Measurements from ENCODE around the gene THAP5.
A peak's percentile ranks its signal among the peaks of the same experiment; 100 is the strongest.
"Not testable (repeated sequence)": the region's sequence is repeated elsewhere in the genome, so short reads cannot be mapped to it uniquely, and the experiment has no call there.

THAP5 gene

DNA sequence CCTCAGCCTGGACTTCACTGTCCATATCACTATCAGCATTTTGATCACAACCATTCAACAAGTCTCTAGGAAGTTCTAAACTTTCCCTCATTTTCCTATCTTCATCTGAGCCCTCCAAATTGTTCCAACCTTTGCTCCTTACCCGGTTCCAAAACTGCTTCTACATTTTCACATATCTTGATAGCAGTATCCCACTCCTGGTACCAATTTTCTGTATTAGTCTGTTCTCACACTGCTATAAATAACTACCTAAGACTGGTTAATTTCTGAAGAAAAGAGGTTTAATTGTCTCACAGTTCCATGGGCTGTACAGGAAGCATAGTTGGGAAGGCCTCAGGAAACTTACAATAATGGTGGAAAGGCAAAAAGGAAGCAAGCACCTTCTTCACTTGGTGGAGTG lies 11.9 kb downstream of the THAP5 start:
- Histone ChIP-seq H3K36me3 (ENCODE audit: control insufficient read depth in 4 of 4, insufficient read depth in 4 of 4, low read length in 3 of 4) (peaks cover 0 to 5% (median 3%) of the 10 kb centered on the region in 4 experiments), H3K4me3 (ENCODE audit: control insufficient read depth in 1 of 7, extremely low read depth in 1 of 7, insufficient read depth in 4 of 7, low read depth in 2 of 7, low read length in 6 of 7) (no peak overlapping the region), H3K27ac (ENCODE audit: insufficient read depth in 1 of 2, low read depth in 1 of 2, low read length in 2 of 2, poor library complexity in 1 of 2, severe bottlenecking in 2 of 2) (no peak overlapping the region), H3K27me3 (replicated peaks in 2 of 5; ENCODE audit: control insufficient read depth in 4 of 5, insufficient read depth in 5 of 5, low read length in 4 of 5) (no peaks in the 10 kb centered on the region), H3K9me3 (ENCODE audit: control extremely low read depth in 1 of 5, control insufficient read depth in 4 of 5, insufficient read depth in 2 of 5, low read depth in 1 of 5, low read length in 4 of 5) (peaks cover 3 to 30% (median 15%) of the 10 kb centered on the region in 5 experiments), H3K4me1 (ENCODE audit: control extremely low read depth in 1 of 4, control insufficient read depth in 4 of 4, insufficient read depth in 4 of 4, low read length in 3 of 4) (no peaks in the 10 kb centered on the region)
- ChIA-PET CTCF (no interaction called here), POLR2A (no interaction called here)
- DNase-seq: no peak
- WGBS (ENCODE audit: insufficient coverage): no CpG with 5 or more reads among the region's 1 CpG

DNA sequence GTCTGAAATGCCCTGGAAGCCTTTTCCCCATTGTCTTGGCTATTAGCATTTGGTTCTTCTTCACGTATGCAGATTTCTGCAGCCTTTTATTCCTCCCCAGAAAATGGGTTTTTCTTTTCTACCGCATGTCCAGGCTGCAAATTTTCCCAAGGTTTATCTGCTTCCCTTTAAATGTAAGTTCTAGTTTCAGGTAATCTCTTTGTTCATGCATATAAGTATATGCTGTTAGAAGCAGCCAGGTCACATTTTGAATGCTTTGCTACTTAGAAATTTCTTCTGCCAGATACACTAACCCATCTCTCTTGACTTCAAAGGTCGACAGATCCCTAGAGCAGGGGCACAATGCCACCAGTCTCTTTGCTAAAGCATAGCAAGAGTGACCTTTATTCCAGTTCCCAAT lies 12.3 kb downstream of the THAP5 start:
- Histone ChIP-seq H3K27ac (ENCODE audit: insufficient read depth in 1 of 2, low read depth in 1 of 2, low read length in 2 of 2, poor library complexity in 1 of 2, severe bottlenecking in 2 of 2) (no peak overlapping the region), H3K36me3 (ENCODE audit: control insufficient read depth in 4 of 4, insufficient read depth in 4 of 4, low read length in 3 of 4) (peaks cover 0 to 5% (median 3%) of the 10 kb centered on the region in 4 experiments), H3K4me1 (ENCODE audit: control extremely low read depth in 1 of 4, control insufficient read depth in 4 of 4, insufficient read depth in 4 of 4, low read length in 3 of 4) (no peaks in the 10 kb centered on the region), H3K4me3 (ENCODE audit: control insufficient read depth in 1 of 7, extremely low read depth in 1 of 7, insufficient read depth in 4 of 7, low read depth in 2 of 7, low read length in 6 of 7) (no peak overlapping the region), H3K9me3 (ENCODE audit: control extremely low read depth in 1 of 5, control insufficient read depth in 4 of 5, insufficient read depth in 2 of 5, low read depth in 1 of 5, low read length in 4 of 5) (peaks cover 3 to 30% (median 15%) of the 10 kb centered on the region in 5 experiments), H3K27me3 (replicated peaks in 2 of 5; ENCODE audit: control insufficient read depth in 4 of 5, insufficient read depth in 5 of 5, low read length in 4 of 5) (no peaks in the 10 kb centered on the region)
- no peak for DNase-seq
- 93% methylated on average over 3 of the region's 3 CpGs for WGBS (ENCODE audit: insufficient coverage)
- ChIA-PET POLR2A (no interaction called here), CTCF (interaction anchor here (1.0 kb wide), 1 partner anchor 14 kb away, joined by 3 read pairs; no protein-coding TSS in a partner anchor)

DNA sequence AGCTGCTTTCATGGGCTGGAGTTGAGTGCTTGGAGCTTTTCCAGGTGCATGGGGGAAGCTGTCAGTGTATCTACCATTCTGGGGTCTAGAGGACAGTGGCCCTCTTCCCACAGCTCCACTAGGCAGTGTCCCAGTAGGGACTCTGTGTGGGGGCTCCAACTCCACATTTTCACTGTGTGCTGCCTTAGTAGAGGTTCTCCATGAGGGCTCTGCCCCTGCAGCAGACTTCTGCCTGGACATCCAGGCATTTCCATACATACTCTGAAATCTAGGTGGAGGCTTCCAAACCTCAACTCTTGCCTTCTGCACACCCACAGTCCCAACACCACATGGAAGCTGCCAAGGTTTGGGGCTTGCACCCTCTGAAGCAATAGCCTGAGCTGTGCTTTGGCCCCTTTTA lies 12.8 kb downstream of the THAP5 start:
- H3K9me3 ChIP-seq (ENCODE audit: control extremely low read depth in 1 of 5, control insufficient read depth in 4 of 5, insufficient read depth in 2 of 5, low read depth in 1 of 5, low read length in 4 of 5): peaks cover 3 to 30% (median 15%) of the 10 kb centered on the region in 5 experiments
- H3K27ac ChIP-seq (ENCODE audit: insufficient read depth in 1 of 2, low read depth in 1 of 2, low read length in 2 of 2, poor library complexity in 1 of 2, severe bottlenecking in 2 of 2); DNase-seq; H3K27me3 ChIP-seq (replicated peaks in 2 of 5; ENCODE audit: control insufficient read depth in 4 of 5, insufficient read depth in 5 of 5, low read length in 4 of 5); H3K4me1 ChIP-seq (ENCODE audit: control extremely low read depth in 1 of 4, control insufficient read depth in 4 of 4, insufficient read depth in 4 of 4, low read length in 3 of 4); H3K4me3 ChIP-seq (ENCODE audit: control insufficient read depth in 1 of 7, extremely low read depth in 1 of 7, insufficient read depth in 4 of 7, low read depth in 2 of 7, low read length in 6 of 7); H3K36me3 ChIP-seq (ENCODE audit: control insufficient read depth in 4 of 4, insufficient read depth in 4 of 4, low read length in 3 of 4); POLR2A ChIA-PET: not testable (repeated sequence)
- CTCF ChIA-PET: interaction anchor here (1.0 kb wide), 1 partner anchor 14 kb away, joined by 3 read pairs; no protein-coding TSS in a partner anchor

DNA sequence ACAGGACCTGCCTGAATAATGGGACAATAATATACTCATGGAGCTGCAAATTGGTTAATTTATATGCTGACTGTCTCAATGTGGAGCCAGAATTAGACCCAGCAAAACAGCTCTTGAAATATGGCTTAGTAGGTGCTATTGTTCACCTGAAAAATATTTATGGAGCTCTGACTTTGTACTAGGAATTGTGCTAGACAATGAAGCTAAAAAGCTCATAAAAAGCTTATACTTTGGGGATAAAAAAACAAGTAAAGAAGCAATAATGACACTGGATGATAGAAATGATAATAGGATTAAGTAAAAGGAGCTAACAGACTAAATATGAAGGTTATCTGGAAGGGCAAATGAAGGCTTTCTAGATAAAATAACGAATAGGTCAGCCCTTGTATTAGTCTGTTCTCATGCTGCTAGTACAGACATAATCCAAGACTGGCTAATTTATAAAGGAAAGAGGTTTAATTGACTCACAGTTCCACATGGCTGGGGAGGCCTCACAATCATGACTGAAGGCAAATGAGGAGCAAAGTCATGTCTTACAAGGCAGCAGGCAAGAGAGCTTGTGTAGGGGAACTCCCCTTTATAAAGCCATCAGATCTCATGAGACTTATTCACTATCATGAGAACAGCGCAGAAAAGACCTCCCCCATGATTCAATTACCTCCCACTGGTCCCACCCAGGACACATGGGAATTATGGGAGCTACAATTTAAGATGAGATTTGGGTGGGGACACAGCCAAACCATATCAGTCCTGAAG lies 21.2 kb downstream of the THAP5 start:
- ChIA-PET POLR2A (interaction anchor here (0.7 kb wide), 1 partner anchor 22 kb away, joined by 3 read pairs; the partner anchor contains the start of gene PNPLA8), CTCF (interaction anchor here (2.5 kb wide), 1 partner anchor 18 kb away, joined by 5 read pairs; no protein-coding TSS in a partner anchor)
- not testable (repeated sequence) for DNase-seq; H3K36me3 ChIP-seq (ENCODE audit: control insufficient read depth in 4 of 4, insufficient read depth in 4 of 4, low read length in 3 of 4); H3K4me3 ChIP-seq (ENCODE audit: control insufficient read depth in 1 of 7, extremely low read depth in 1 of 7, insufficient read depth in 4 of 7, low read depth in 2 of 7, low read length in 6 of 7); H3K9me3 ChIP-seq (ENCODE audit: control extremely low read depth in 1 of 5, control insufficient read depth in 4 of 5, insufficient read depth in 2 of 5, low read depth in 1 of 5, low read length in 4 of 5); H3K4me1 ChIP-seq (ENCODE audit: control extremely low read depth in 1 of 4, control insufficient read depth in 4 of 4, insufficient read depth in 4 of 4, low read length in 3 of 4); H3K27ac ChIP-seq (ENCODE audit: insufficient read depth in 1 of 2, low read depth in 1 of 2, low read length in 2 of 2, poor library complexity in 1 of 2, severe bottlenecking in 2 of 2); H3K27me3 ChIP-seq (replicated peaks in 2 of 5; ENCODE audit: control insufficient read depth in 4 of 5, insufficient read depth in 5 of 5, low read length in 4 of 5)
- 100% methylated on average over 1 of the region's 2 CpGs for WGBS (ENCODE audit: insufficient coverage)

DNA sequence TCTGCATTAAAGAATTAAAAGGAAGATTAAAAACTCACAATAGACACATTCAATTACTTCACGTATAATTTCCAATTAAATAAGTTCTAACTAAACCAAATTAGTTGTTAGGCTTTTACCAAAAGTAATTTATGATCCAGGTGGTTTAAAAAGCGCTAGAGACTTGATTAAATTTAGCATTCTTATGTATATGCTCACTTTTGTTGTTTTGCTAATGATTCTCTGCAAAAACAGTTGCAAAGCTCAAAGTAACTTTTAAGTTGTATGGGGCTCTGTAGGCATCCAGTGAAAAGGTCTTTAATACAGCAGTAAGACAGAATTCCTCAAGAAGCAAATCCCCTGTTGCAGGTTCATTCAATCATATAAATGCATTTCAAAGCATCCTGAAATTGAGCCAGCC lies 28.0 kb downstream of the THAP5 start:
- H3K27me3 ChIP-seq (replicated peaks in 2 of 5; ENCODE audit: control insufficient read depth in 4 of 5, insufficient read depth in 5 of 5, low read length in 4 of 5): no peaks in the 10 kb centered on the region
- no peak overlapping the region for H3K27ac ChIP-seq (ENCODE audit: insufficient read depth in 1 of 2, low read depth in 1 of 2, low read length in 2 of 2, poor library complexity in 1 of 2, severe bottlenecking in 2 of 2)
- no peak for DNase-seq
- no peaks in the 10 kb centered on the region for H3K9me3 ChIP-seq (ENCODE audit: control extremely low read depth in 1 of 5, control insufficient read depth in 4 of 5, insufficient read depth in 2 of 5, low read depth in 1 of 5, low read length in 4 of 5)
- H3K36me3 ChIP-seq (ENCODE audit: control insufficient read depth in 4 of 4, insufficient read depth in 4 of 4, low read length in 3 of 4): no peaks in the 10 kb centered on the region
- no peak overlapping the region for H3K4me3 ChIP-seq (ENCODE audit: control insufficient read depth in 1 of 7, extremely low read depth in 1 of 7, insufficient read depth in 4 of 7, low read depth in 2 of 7, low read length in 6 of 7)
- ChIA-PET POLR2A (no interaction called here), CTCF (no interaction called here)
- H3K4me1 ChIP-seq (ENCODE audit: control extremely low read depth in 1 of 4, control insufficient read depth in 4 of 4, insufficient read depth in 4 of 4, low read length in 3 of 4): peaks cover 0 to 13% (median 9%) of the 10 kb centered on the region in 4 experiments
- no CpG with 5 or more reads among the region's 2 CpGs for WGBS (ENCODE audit: insufficient coverage)

DNA sequence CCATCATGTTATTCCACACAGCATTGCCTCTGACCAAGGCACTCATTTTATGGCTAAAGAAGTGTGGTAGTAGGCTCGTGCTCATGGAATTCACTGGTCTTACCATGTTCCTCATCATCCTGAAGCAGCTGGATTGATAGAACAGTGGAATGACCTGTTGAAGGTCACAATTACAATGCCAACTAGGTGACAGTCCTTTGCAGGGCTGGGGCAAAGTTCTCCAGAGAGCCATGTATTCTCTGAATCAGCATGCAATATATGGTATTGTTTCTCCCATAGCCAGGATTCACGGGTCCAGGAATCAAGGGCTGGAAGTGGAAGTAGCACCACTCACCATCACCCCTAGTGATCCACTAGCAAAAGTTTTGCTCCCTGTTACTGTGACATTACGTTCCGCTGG lies 30.8 kb downstream of the THAP5 start:
- DNase-seq; H3K27ac ChIP-seq (ENCODE audit: insufficient read depth in 1 of 2, low read depth in 1 of 2, low read length in 2 of 2, poor library complexity in 1 of 2, severe bottlenecking in 2 of 2); H3K9me3 ChIP-seq (ENCODE audit: control extremely low read depth in 1 of 5, control insufficient read depth in 4 of 5, insufficient read depth in 2 of 5, low read depth in 1 of 5, low read length in 4 of 5); H3K27me3 ChIP-seq (replicated peaks in 2 of 5; ENCODE audit: control insufficient read depth in 4 of 5, insufficient read depth in 5 of 5, low read length in 4 of 5); H3K36me3 ChIP-seq (ENCODE audit: control insufficient read depth in 4 of 4, insufficient read depth in 4 of 4, low read length in 3 of 4); H3K4me3 ChIP-seq (ENCODE audit: control insufficient read depth in 1 of 7, extremely low read depth in 1 of 7, insufficient read depth in 4 of 7, low read depth in 2 of 7, low read length in 6 of 7): not testable (repeated sequence)
- WGBS (ENCODE audit: insufficient coverage): 100% methylated on average over 4 of the region's 4 CpGs
- H3K4me1 ChIP-seq (ENCODE audit: control extremely low read depth in 1 of 4, control insufficient read depth in 4 of 4, insufficient read depth in 4 of 4, low read length in 3 of 4): peaks cover 4 to 21% (median 9%) of the 10 kb centered on the region in 4 experiments
- POLR2A ChIA-PET: interaction anchor here (0.7 kb wide), 1 partner anchor 355 kb away, joined by 8 read pairs; no protein-coding TSS in a partner anchor
- CTCF ChIA-PET: interaction anchor here (0.6 kb wide), 1 partner anchor 355 kb away, joined by 3 read pairs; no protein-coding TSS in a partner anchor

DNA sequence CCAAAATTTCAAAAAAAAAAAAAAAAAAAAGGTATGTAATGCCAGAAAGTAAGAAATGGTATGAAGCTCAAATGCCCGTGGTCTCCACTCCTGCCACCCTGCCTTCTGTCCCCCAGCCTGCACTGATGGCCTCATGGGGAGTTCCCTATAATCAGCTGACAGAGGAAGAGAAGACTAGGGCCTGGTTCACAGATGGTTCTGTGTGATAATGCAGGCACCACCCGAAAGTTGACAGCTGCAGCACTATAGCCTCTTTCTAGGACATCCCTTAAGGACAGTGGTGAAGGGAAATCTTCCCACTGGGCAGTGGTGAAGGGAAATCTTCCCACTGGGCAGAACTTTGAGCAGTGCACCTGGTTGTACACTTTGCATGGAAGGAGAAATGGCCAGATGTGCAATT lies 31.3 kb downstream of the THAP5 start:
- H3K4me3 ChIP-seq (ENCODE audit: control insufficient read depth in 1 of 7, extremely low read depth in 1 of 7, insufficient read depth in 4 of 7, low read depth in 2 of 7, low read length in 6 of 7); H3K27ac ChIP-seq (ENCODE audit: insufficient read depth in 1 of 2, low read depth in 1 of 2, low read length in 2 of 2, poor library complexity in 1 of 2, severe bottlenecking in 2 of 2); H3K27me3 ChIP-seq (replicated peaks in 2 of 5; ENCODE audit: control insufficient read depth in 4 of 5, insufficient read depth in 5 of 5, low read length in 4 of 5); H3K9me3 ChIP-seq (ENCODE audit: control extremely low read depth in 1 of 5, control insufficient read depth in 4 of 5, insufficient read depth in 2 of 5, low read depth in 1 of 5, low read length in 4 of 5); H3K36me3 ChIP-seq (ENCODE audit: control insufficient read depth in 4 of 4, insufficient read depth in 4 of 4, low read length in 3 of 4): not testable (repeated sequence)
- POLR2A ChIA-PET: interaction anchor here (0.7 kb wide), 1 partner anchor 355 kb away, joined by 8 read pairs; no protein-coding TSS in a partner anchor
- peaks cover 4 to 21% (median 9%) of the 10 kb centered on the region in 4 experiments for H3K4me1 ChIP-seq (ENCODE audit: control extremely low read depth in 1 of 4, control insufficient read depth in 4 of 4, insufficient read depth in 4 of 4, low read length in 3 of 4)
- 13% methylated on average over 1 of the region's 2 CpGs for WGBS (ENCODE audit: insufficient coverage)
- peak; percentile 42 to 93 (median 85) for DNase-seq
- CTCF ChIA-PET: interaction anchor here (0.6 kb wide), 1 partner anchor 355 kb away, joined by 3 read pairs; no protein-coding TSS in a partner anchor

Measured in common myeloid progenitor, CD34-positive (primary cell).